ENCODE data around the gene TBC1D22B.

DNA sequence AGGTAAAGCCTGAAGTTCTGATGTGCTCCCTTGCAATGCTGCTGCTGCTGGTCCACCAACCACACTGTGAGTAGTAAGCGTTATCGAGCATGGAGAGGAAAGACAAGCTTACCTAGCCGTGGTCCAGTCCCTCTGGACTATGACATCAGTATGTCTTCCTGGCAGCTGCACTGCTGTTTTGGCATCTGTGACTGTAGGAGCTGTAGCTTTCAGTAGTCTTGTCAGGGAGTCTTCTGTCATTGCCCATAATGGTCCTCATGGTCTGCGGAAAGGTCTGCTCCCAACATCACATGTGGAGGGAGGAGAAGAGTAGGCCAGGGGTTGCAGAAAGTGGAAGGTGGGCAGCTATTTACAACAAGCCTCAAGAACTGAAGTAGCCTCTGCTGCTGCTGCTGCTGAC lies 27.2 kb downstream of the TBC1D22B start:
- TF ChIP-seq, protein P1, sequence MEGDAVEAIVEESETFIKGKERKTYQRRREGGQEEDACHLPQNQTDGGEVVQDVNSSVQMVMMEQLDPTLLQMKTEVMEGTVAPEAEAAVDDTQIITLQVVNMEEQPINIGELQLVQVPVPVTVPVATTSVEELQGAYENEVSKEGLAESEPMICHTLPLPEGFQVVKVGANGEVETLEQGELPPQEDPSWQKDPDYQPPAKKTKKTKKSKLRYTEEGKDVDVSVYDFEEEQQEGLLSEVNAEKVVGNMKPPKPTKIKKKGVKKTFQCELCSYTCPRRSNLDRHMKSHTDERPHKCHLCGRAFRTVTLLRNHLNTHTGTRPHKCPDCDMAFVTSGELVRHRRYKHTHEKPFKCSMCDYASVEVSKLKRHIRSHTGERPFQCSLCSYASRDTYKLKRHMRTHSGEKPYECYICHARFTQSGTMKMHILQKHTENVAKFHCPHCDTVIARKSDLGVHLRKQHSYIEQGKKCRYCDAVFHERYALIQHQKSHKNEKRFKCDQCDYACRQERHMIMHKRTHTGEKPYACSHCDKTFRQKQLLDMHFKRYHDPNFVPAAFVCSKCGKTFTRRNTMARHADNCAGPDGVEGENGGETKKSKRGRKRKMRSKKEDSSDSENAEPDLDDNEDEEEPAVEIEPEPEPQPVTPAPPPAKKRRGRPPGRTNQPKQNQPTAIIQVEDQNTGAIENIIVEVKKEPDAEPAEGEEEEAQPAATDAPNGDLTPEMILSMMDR (IDR thresholded peaks at IDR 0.05; ENCODE audit: low read depth, low read length) = no peak
- TF ChIP-seq, protein P2, sequence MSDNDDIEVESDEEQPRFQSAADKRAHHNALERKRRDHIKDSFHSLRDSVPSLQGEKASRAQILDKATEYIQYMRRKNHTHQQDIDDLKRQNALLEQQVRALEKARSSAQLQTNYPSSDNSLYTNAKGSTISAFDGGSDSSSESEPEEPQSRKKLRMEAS (IDR thresholded peaks at IDR 0.05; ENCODE audit: low read depth, low read length) = no peak
- TF ChIP-seq POLR2A (IDR thresholded peaks at IDR 0.05; ENCODE audit: extremely low read depth, insufficient read length) (no peak), MYC (IDR thresholded peaks at IDR 0.05; ENCODE audit: low read depth, low read length) (no peak)
